Measurements from ENCODE around the gene KIAA0319L. TPM values are rescaled to one million over a fixed set of nuclear protein-coding genes. Genes with fewer than 3 reads are reported as not detected.

KIAA0319L gene
- total and polyA plus RNA-seq, 2 experiments from 2014 or later = 56.7 to 77.3 TPM

GRCh38 chr1:35452106-35452774, 105.0 kb downstream of the KIAA0319L start:
- Histone ChIP-seq H3K36me3 (peaks cover 40% of the 10 kb centered on the region), H3K4me3 (no peak overlapping the region), H3K4me1 (ENCODE audit: low read depth) (no peaks in the 10 kb centered on the region), H3K9me3 (ENCODE audit: low read depth) (no peaks in the 10 kb centered on the region), H3K27ac (no peak overlapping the region), H3K27me3 (no peaks in the 10 kb centered on the region)
- TF ChIP-seq CTCF (IDR thresholded peaks at IDR 0.05; ENCODE audit: low read depth, low read length) = peak; percentile 23
- peak; percentile 23 to 92 for DNase-seq (ENCODE audit: low read depth in 1 of 2, low spot score in 1 of 2)

- Histone ChIP-seq H3K4me3 (no peak overlapping the region), H3K27me3 (no peaks in the 10 kb centered on the region), H3K36me3 (peaks cover 43% of the 10 kb centered on the region), H3K9me3 (ENCODE audit: low read depth) (no peaks in the 10 kb centered on the region), H3K4me1 (ENCODE audit: low read depth) (no peaks in the 10 kb centered on the region), H3K27ac (no peak overlapping the region)
- TF ChIP-seq CTCF (IDR thresholded peaks at IDR 0.05; ENCODE audit: low read depth, low read length) = peak; percentile 93
- peak; percentile 82 to 87 for DNase-seq (ENCODE audit: low read depth in 1 of 2, low spot score in 1 of 2)
Observed at GRCh38 chr1:35451125-35451528, 106.1 kb downstream of the KIAA0319L start.

GRCh38 chr1:35449334-35450008, 107.7 kb downstream of the KIAA0319L start:
- H3K4me1 ChIP-seq (ENCODE audit: low read depth) = no peaks in the 10 kb centered on the region
- H3K27ac ChIP-seq = no peak overlapping the region
- peak in 1 of 2 donors; percentile 88 for DNase-seq (ENCODE audit: low read depth in 1 of 2, low spot score in 1 of 2)
- H3K4me3 ChIP-seq = no peak overlapping the region
- no peak for TF ChIP-seq CTCF (IDR thresholded peaks at IDR 0.05; ENCODE audit: low read depth, low read length)
- no peaks in the 10 kb centered on the region for H3K27me3 ChIP-seq
- no peaks in the 10 kb centered on the region for H3K9me3 ChIP-seq (ENCODE audit: low read depth)
- H3K36me3 ChIP-seq = peaks cover 49% of the 10 kb centered on the region

GRCh38 chr1:35448344-35448801, 108.8 kb downstream of the KIAA0319L start:
- no peak for TF ChIP-seq CTCF (IDR thresholded peaks at IDR 0.05; ENCODE audit: low read depth, low read length)
- H3K4me1 ChIP-seq (ENCODE audit: low read depth) = no peaks in the 10 kb centered on the region
- H3K27me3 ChIP-seq = no peaks in the 10 kb centered on the region
- no peak overlapping the region for H3K27ac ChIP-seq
- H3K4me3 ChIP-seq = no peak overlapping the region
- peaks cover 50% of the 10 kb centered on the region for H3K36me3 ChIP-seq
- H3K9me3 ChIP-seq (ENCODE audit: low read depth) = no peaks in the 10 kb centered on the region
- peak in 1 of 2 donors; percentile 98 for DNase-seq (ENCODE audit: low read depth in 1 of 2, low spot score in 1 of 2)

GRCh38 chr1:35447278-35447677, 109.9 kb downstream of the KIAA0319L start:
- Histone ChIP-seq H3K36me3 (peaks cover 53% of the 10 kb centered on the region), H3K4me3 (no peak overlapping the region)
- no peak for TF ChIP-seq CTCF (IDR thresholded peaks at IDR 0.05; ENCODE audit: low read depth, low read length)

More at GRCh38 chr1:35447278-35447677, 109.9 kb downstream of the KIAA0319L start:
- no peak overlapping the region for H3K27ac ChIP-seq
- no peaks in the 10 kb centered on the region for H3K27me3 ChIP-seq
- H3K4me1 ChIP-seq (ENCODE audit: low read depth) = no peaks in the 10 kb centered on the region
- no peaks in the 10 kb centered on the region for H3K9me3 ChIP-seq (ENCODE audit: low read depth)
- DNase-seq (ENCODE audit: low read depth in 1 of 2, low spot score in 1 of 2) = peak in 1 of 2 donors; percentile 39
